H1 (cell line): Measurements from ENCODE around the gene SMTN.

Experiments
- CTCF ChIP-seq, 3 experiments: IDR thresholded peaks; 1 replicate in 2 of 3; 2 replicates in 1 of 3; pipeline versions ENCODE4 v1.5.1 to v1.6.1; 2011; ENCODE audit warnings: low read length in 3 of 3, mild to moderate bottlenecking in 3 of 3, inconsistent platforms in 2 of 3, low read depth in 1 of 3, moderate library complexity in 1 of 3; ENCODE audit not compliant: insufficient read depth in 1 of 3; ENCODE audit errors: control extremely low read depth in 1 of 3
- EZH2 ChIP-seq: fragments of 200-600 bp; sonication (generic); IDR thresholded peaks from 2 replicates; pipeline ENCODE4 v1.7.1; 2012; ENCODE audit warnings: low read depth, mild to moderate bottlenecking, moderate library complexity, low read length, inconsistent platforms; ENCODE audit not compliant: severe bottlenecking
- SP2 ChIP-seq: IDR thresholded peaks from 2 replicates; pipeline ENCODE4 v1.6.1; 2012; ENCODE audit warnings: mild to moderate bottlenecking, low read length, inconsistent platforms

- TF ChIP-seq EZH2, result no peak
- no peak for TF ChIP-seq SP2
- TF ChIP-seq CTCF (IDR thresholded peaks at IDR 0.05; ENCODE audit: control extremely low read depth in 1 of 3, insufficient read depth in 1 of 3, low read depth in 1 of 3, low read length in 3 of 3), result no peak
These were observed 32.5 kb upstream of the SMTN start for GRCh38 chr22:31048570-31048969.
